H1 (cell line): ENCODE results near the gene ERICH6. TPM values are rescaled to one million over a fixed set of nuclear protein-coding genes. Genes with fewer than 3 reads are reported as not detected.
A peak's percentile ranks its signal among the peaks of the same experiment; 100 is the strongest.

Experiments
- CTCF ChIA-PET: fragments of 300-600 bp; sonication (Branson Sonifier 250); formaldehyde crosslinking; loops from one replicate; lab custom pipeline; 2021; ENCODE audit not compliant: partially characterized antibody; lab: Charles Lee
- POLR2A ChIA-PET: fragments of 300-600 bp; sonication (Branson Sonifier 250); formaldehyde crosslinking; loops from one replicate; lab custom pipeline; 2021; ENCODE audit warnings: inconsistent platforms; ENCODE audit not compliant: partially characterized antibody; lab: Charles Lee
- DNase-seq, 2 experiments: peaks; one replicate each; pipeline versions ENCODE4 v3.0.0 to v3.0.0-alpha.2; 2010 to 2022; ENCODE audit warnings: low spot score in 2 of 2, low read depth in 1 of 2, mixed read lengths in 1 of 2
- FAIRE-seq: peaks from 2 replicates; lab custom pipeline; 2011; peaks lifted over from hg19 to GRCh38; lab: Jason Lieb, UNC
- H2AFZ ChIP-seq: 2 replicates; pipeline ENCODE4 v1.8.1; 2012; ENCODE audit warnings: low read length, inconsistent platforms
- H2AK5ac ChIP-seq: 2 replicates; pipeline ENCODE4 v1.6.1; 2013; ENCODE audit warnings: low read depth, low read length
- H2BK120ac ChIP-seq: replicated peaks from 2 replicates; pipeline ENCODE3; 2013; ENCODE audit warnings: low read depth, low read length, inconsistent platforms
- H2BK12ac ChIP-seq: 2 replicates; pipeline ENCODE4 v1.6.1; 2013; ENCODE audit warnings: low read depth, low read length
- H2BK15ac ChIP-seq: 2 replicates; pipeline ENCODE4 v1.6.1; 2013; ENCODE audit warnings: low read length
- H2BK20ac ChIP-seq: 2 replicates; pipeline ENCODE4 v1.6.1; 2013; ENCODE audit warnings: low read length
- H2BK5ac ChIP-seq: 2 replicates; pipeline ENCODE4 v1.6.1; 2013; ENCODE audit warnings: low read depth, low read length
- H3K14ac ChIP-seq: 2 replicates; pipeline ENCODE4 v1.6.1; 2013; ENCODE audit warnings: inconsistent platforms; ENCODE audit not compliant: insufficient read length
- H3K18ac ChIP-seq: 2 replicates; pipeline ENCODE4 v1.6.1; 2013; ENCODE audit warnings: low read length; ENCODE audit errors: extremely low read depth
- H3K23ac ChIP-seq: 2 replicates; pipeline ENCODE4 v1.6.1; 2013; ENCODE audit warnings: inconsistent platforms; ENCODE audit not compliant: insufficient read length
- H3K23me2 ChIP-seq: 2 replicates; pipeline ENCODE4 v1.6.1; 2013; ENCODE audit warnings: low read depth, low read length
- H3K27ac ChIP-seq: 2 replicates; pipeline ENCODE4 v1.6.1; 2011; ENCODE audit warnings: low read depth, low read length, inconsistent platforms
- H3K27me3 ChIP-seq, 4 experiments: replicated peaks in 1 of 4; 1 replicate in 1 of 4; 2 replicates in 3 of 4; pipeline versions ENCODE4 v1.6.1 to v1.8.1; 2011 to 2013; ENCODE audit warnings: low read length in 3 of 4, mild to moderate bottlenecking in 3 of 4, inconsistent platforms in 2 of 4, mixed read lengths in 2 of 4, moderate library complexity in 1 of 4; ENCODE audit not compliant: control insufficient read depth in 3 of 4, insufficient read depth in 3 of 4; ENCODE audit errors: extremely low read depth in 1 of 4
- H3K36me3 ChIP-seq, 4 experiments: 2 replicates each; pipeline versions ENCODE4 v1.6.1 to v1.8.1; 2011 to 2013; ENCODE audit warnings: mild to moderate bottlenecking in 4 of 4, low read length in 3 of 4, moderate library complexity in 2 of 4, control low read depth in 1 of 4, inconsistent platforms in 1 of 4; ENCODE audit not compliant: insufficient read depth in 4 of 4, control insufficient read depth in 2 of 4
- H3K4ac ChIP-seq: replicated peaks from 2 replicates; pipeline ENCODE3; 2013; ENCODE audit warnings: low read length, low read depth, mixed read lengths, inconsistent platforms; ENCODE audit not compliant: insufficient read length
- H3K4me1 ChIP-seq, 4 experiments: replicated peaks in 1 of 4; 1 replicate in 1 of 4; 2 replicates in 3 of 4; pipeline versions ENCODE4 v1.6.1 to v1.8.1; 2011 to 2013; ENCODE audit warnings: low read length in 3 of 4, inconsistent platforms in 2 of 4, mixed read lengths in 1 of 4; ENCODE audit not compliant: insufficient read depth in 4 of 4, control insufficient read depth in 3 of 4
- H3K4me2 ChIP-seq, 2 experiments: 2 replicates each; pipeline versions ENCODE4 v1.6.1 to v1.8.1; 2011 to 2013; ENCODE audit warnings: low read depth in 2 of 2, low read length in 2 of 2, control low read depth in 1 of 2, inconsistent platforms in 1 of 2, mild to moderate bottlenecking in 1 of 2; ENCODE audit not compliant: insufficient read depth in 1 of 2
- H3K4me3 ChIP-seq, 4 experiments: fragments of 200-600, 300-600 bp in 1 of 4; sonication (generic), shearing (Covaris generic), sonication (Bioruptor Twin) in 1 of 4; 2 replicates each; pipeline versions ENCODE4 v1.5.1 to v1.8.1; 2011 to 2016; ENCODE audit warnings: low read length in 4 of 4, low read depth in 3 of 4, control low read depth in 2 of 4, inconsistent platforms in 2 of 4, mild to moderate bottlenecking in 2 of 4, mixed read lengths in 1 of 4, moderate library complexity in 1 of 4; ENCODE audit not compliant: insufficient read depth in 2 of 4; ENCODE audit errors: extremely low read depth in 1 of 4
- H3K56ac ChIP-seq: replicated peaks from 2 replicates; pipeline ENCODE3; 2013; ENCODE audit warnings: low read depth, mild to moderate bottlenecking, mixed read lengths, low read length, inconsistent platforms; ENCODE audit not compliant: insufficient read length
- H3K79me1 ChIP-seq: 2 replicates; pipeline ENCODE4 v1.6.1; 2013; ENCODE audit warnings: low read depth, low read length, control low read depth
- H3K79me2 ChIP-seq, 2 experiments: 2 replicates each; pipeline versions ENCODE4 v1.6.1 to v1.8.1; 2012 to 2013; ENCODE audit warnings: low read length in 2 of 2, mild to moderate bottlenecking in 2 of 2, inconsistent platforms in 1 of 2; ENCODE audit not compliant: insufficient read depth in 2 of 2, control insufficient read depth in 1 of 2
- H3K9ac ChIP-seq, 4 experiments: replicated peaks in 1 of 4; 1 replicate in 1 of 4; 2 replicates in 3 of 4; pipeline versions ENCODE4 v1.6.1 to v1.8.1; 2011 to 2013; ENCODE audit warnings: low read depth in 3 of 4, low read length in 3 of 4, control low read depth in 2 of 4, mild to moderate bottlenecking in 2 of 4, moderate library complexity in 2 of 4, inconsistent platforms in 1 of 4; ENCODE audit errors: extremely low read depth in 1 of 4
- H3K9me3 ChIP-seq, 2 experiments: 2 replicates each; pipeline versions ENCODE4 v1.6.1 to v1.8.1; 2012 to 2013; ENCODE audit warnings: mild to moderate bottlenecking in 2 of 2, moderate library complexity in 2 of 2, control low read depth in 1 of 2, inconsistent platforms in 1 of 2, low read depth in 1 of 2, low read length in 1 of 2, mixed read lengths in 1 of 2; ENCODE audit not compliant: insufficient read depth in 2 of 2
- H4K20me1 ChIP-seq, 2 experiments: replicated peaks in 1 of 2; 2 replicates each; pipeline versions ENCODE3 to v1.8.1; 2011 to 2013; ENCODE audit warnings: inconsistent platforms in 2 of 2, low read length in 2 of 2, mild to moderate bottlenecking in 1 of 2; ENCODE audit not compliant: insufficient read depth in 2 of 2, control insufficient read depth in 1 of 2
- H4K5ac ChIP-seq: 2 replicates; pipeline ENCODE4 v1.6.1; 2013; ENCODE audit warnings: low read length, low read depth, mixed read lengths, inconsistent platforms; ENCODE audit not compliant: insufficient read length
- H4K8ac ChIP-seq: 2 replicates; pipeline ENCODE4 v1.8.0; 2013; ENCODE audit warnings: mild to moderate bottlenecking, moderate library complexity, low read length, inconsistent platforms; ENCODE audit not compliant: insufficient read depth; ENCODE audit errors: extremely low read depth
- H4K91ac ChIP-seq: replicated peaks from 2 replicates; pipeline ENCODE3; 2013; ENCODE audit warnings: low read length, mixed read lengths, inconsistent platforms; ENCODE audit not compliant: insufficient read length
- BRCA1 ChIP-seq: IDR thresholded peaks from 2 replicates; pipeline ENCODE4 v1.6.1; 2012; ENCODE audit warnings: low read depth, low read length, improper control_type of control experiment
- EGR1 ChIP-seq: IDR thresholded peaks from 2 replicates; pipeline ENCODE4 v1.6.1; 2011; ENCODE audit warnings: low read depth, low read length, borderline replicate concordance
- GTF2F1 ChIP-seq: IDR thresholded peaks from 2 replicates; pipeline ENCODE4 v1.6.1; 2012; ENCODE audit warnings: low read depth, low read length, improper control_type of control experiment, borderline replicate concordance
- POLR2A ChIP-seq, 2 experiments: IDR thresholded peaks; 1 replicate in 1 of 2; 2 replicates in 1 of 2; pipeline ENCODE4 v1.6.1; 2011; ENCODE audit warnings: low read depth in 2 of 2, low read length in 2 of 2, mild to moderate bottlenecking in 2 of 2; ENCODE audit errors: control extremely low read depth in 1 of 2
- SIN3A ChIP-seq, 2 experiments: IDR thresholded peaks in 1 of 2; conservative IDR thresholded peaks in 1 of 2; 2 replicates each; pipeline ENCODE4 v1.6.1; 2011 to 2012; ENCODE audit warnings: low read length in 2 of 2, improper control_type of control experiment in 1 of 2, low read depth in 1 of 2, mild to moderate bottlenecking in 1 of 2
- SIX5 ChIP-seq: IDR thresholded peaks from 2 replicates; pipeline ENCODE4 v1.6.1; 2011; ENCODE audit warnings: mild to moderate bottlenecking, low read depth, low read length
- SUZ12 ChIP-seq: fragments of 200-600 bp; sonication (generic); IDR thresholded peaks from 2 replicates; pipeline ENCODE4 v1.6.1; 2012; ENCODE audit warnings: mild to moderate bottlenecking, inconsistent platforms, low read length, moderate library complexity, mixed read lengths
- TBP ChIP-seq: IDR thresholded peaks from 2 replicates; pipeline ENCODE4 v1.6.1; 2011; ENCODE audit warnings: low read depth, low read length, improper control_type of control experiment
- TCF12 ChIP-seq: IDR thresholded peaks from 2 replicates; pipeline ENCODE4 v1.6.1; 2011; ENCODE audit warnings: low read depth, mild to moderate bottlenecking, low read length
- WGBS, 2 experiments: shearing (Covaris generic) in 1 of 2; methylation state at CpG; one replicate each; pipeline versions ENCODE4 v1.1.6 to v1.1.7; 2013 to 2015; ENCODE audit warnings: low lambda C conversion rate in 2 of 2, mixed read lengths in 2 of 2, inconsistent platforms in 1 of 2, low coverage in 1 of 2, missing lambda C conversion rate in 1 of 2; ENCODE audit not compliant: insufficient replicate concordance in 2 of 2, insufficient coverage in 1 of 2, insufficient read length in 1 of 2; ENCODE audit errors: extremely low coverage in 1 of 2, missing lambda C conversion rate in 1 of 2; 5-methylcytosine and 5-hydroxymethylcytosine counted together
- polyA plus RNA-seq, 7 experiments: library from polyadenylated mRNA; depleted of rRNA in 3 of 7; stranded (reverse) in 5 of 7; unstranded in 2 of 7; fragments of >200 nt in 5 of 7; fragments of 200-250 nt in 2 of 7; gene quantifications; 1 replicate in 5 of 7; 2 replicates in 1 of 7; 4 replicates in 1 of 7; pipeline versions ENCODE4 v1.2.1 to v1.2.3, GENCODE V29; 2011 to 2013; ENCODE audit warnings: missing spikeins in 2 of 7, mixed read lengths in 2 of 7
- total RNA-seq: library from RNA; stranded (reverse); fragmentation: NEBNext Ultra II Directional; extraction: Animal tissue kit (Norgen Biotek cat#: 25700); gene quantifications from 2 replicates; pipeline ENCODE4 v1.2.1, GENCODE V29; 2021
- TF ChIP-seq, protein P1 (sequence below): IDR thresholded peaks from 2 replicates; pipeline ENCODE4 v1.6.1; 2012; ENCODE audit warnings: inconsistent platforms
- TF ChIP-seq, protein P2 (sequence below): IDR thresholded peaks from 2 replicates; pipeline ENCODE4 v1.6.1; 2011; ENCODE audit warnings: low read length, improper control_type of control experiment

ERICH6 gene
- total and polyA plus RNA-seq, 2 of the 8 experiments (the other 6 are each of a cell fraction or from before 2014, with no cell fraction given): not detected

DNA sequence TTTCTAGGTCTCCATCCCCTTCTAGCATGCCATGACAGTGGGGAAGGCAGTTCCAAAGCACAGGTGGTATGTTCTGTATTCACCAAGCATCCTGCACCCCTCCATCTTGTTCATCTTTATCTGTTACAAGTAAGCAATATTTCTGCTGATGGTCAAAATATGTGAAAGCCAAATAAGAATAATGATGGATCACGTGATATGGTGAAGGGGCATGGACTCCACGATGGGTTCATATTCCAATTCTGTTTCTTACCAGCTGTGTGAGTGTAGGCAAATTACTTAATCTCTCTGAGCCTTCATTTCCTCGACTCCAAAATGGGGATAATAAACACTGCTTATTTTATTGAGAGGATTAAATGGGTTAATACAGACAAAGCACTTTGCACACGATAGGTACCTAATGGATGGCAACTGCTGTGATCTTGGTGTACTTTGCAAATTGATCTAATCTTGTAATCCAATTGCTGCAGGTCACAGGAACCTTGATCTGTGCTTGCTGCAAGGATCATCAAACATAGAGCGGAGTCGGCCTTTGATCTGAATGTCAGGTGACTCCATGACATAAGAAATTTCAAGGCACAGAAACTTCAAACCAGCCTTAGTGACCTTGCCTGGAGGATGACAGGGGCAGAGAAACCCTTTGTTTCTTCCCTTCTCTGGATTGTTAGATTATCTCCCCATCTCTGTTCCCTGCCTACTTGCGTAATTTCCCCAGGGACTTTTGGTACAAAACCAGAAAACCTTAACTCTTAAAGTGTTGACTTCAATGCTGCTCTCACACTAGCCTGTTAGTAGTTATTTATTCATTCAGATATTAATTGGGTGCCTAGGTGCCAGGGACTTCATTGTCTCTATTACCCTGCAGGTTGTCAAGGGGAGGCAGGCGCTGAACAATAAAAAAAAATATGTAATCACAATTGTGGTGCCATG lies 33.4 kb upstream of the ERICH6 start:
- H4K91ac ChIP-seq: no peak overlapping the region
- CTCF ChIA-PET: interaction anchor here (1.0 to 1.8 kb wide), 4 partner anchors 10 to 95 kb away, joined by 3 to 8 read pairs (median 5); no protein-coding TSS in a partner anchor
- DNase-seq: no peak
- TF ChIP-seq BRCA1: no peak
- TF ChIP-seq TBP: no peak
- TF ChIP-seq EGR1: no peak
- TF ChIP-seq SIX5: no peak
- TF ChIP-seq POLR2A (IDR thresholded peaks at IDR 0.05; ENCODE audit: control extremely low read depth in 1 of 2, low read depth in 2 of 2, low read length in 2 of 2): no peak
- TF ChIP-seq SIN3A (conservative IDR thresholded peaks at IDR 0.05 in 1 of 2, IDR thresholded peaks at IDR 0.05 in 1 of 2; ENCODE audit: low read depth in 1 of 2, low read length in 2 of 2): no peak
- no peak for TF ChIP-seq TCF12
- TF ChIP-seq SUZ12: no peak
- TF ChIP-seq, protein P1, sequence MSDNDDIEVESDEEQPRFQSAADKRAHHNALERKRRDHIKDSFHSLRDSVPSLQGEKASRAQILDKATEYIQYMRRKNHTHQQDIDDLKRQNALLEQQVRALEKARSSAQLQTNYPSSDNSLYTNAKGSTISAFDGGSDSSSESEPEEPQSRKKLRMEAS: no peak
- no peak for TF ChIP-seq GTF2F1
- TF ChIP-seq, protein P2, sequence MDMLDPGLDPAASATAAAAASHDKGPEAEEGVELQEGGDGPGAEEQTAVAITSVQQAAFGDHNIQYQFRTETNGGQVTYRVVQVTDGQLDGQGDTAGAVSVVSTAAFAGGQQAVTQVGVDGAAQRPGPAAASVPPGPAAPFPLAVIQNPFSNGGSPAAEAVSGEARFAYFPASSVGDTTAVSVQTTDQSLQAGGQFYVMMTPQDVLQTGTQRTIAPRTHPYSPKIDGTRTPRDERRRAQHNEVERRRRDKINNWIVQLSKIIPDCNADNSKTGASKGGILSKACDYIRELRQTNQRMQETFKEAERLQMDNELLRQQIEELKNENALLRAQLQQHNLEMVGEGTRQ: no peak

More for the DNA sequence above, 33.4 kb upstream of the ERICH6 start:
- H3K4me3 ChIP-seq: no peak overlapping the region
- WGBS, 2 experiments: 93% methylated on average over 8 of the region's 8 CpGs; no CpG with 5 or more reads in 1 of the 2 experiments
- H3K4ac ChIP-seq: no peak overlapping the region
- no peak overlapping the region for H4K8ac ChIP-seq
- H3K9me3 ChIP-seq: no peaks in the 10 kb centered on the region
- H2BK120ac ChIP-seq: no peak overlapping the region
- POLR2A ChIA-PET: interaction anchor here (1.3 to 1.4 kb wide), 2 partner anchors 25 to 33 kb away, joined by 3 to 8 read pairs; partner anchors contain the start of genes ERICH6 and SIAH2
- no peak overlapping the region for H2BK5ac ChIP-seq
- peak overlapping the region; percentile 29; the same call in 1 of the 2 replicates for H2AK5ac ChIP-seq
- no peak overlapping the region for H3K27ac ChIP-seq
- no peak overlapping the region for H2BK15ac ChIP-seq
- no peak overlapping the region for H3K23ac ChIP-seq
- H2AFZ ChIP-seq: no peak overlapping the region
- no peak for FAIRE-seq
- H3K14ac ChIP-seq: no peak overlapping the region
- H3K4me2 ChIP-seq: no peak overlapping the region
- H3K36me3 ChIP-seq: no peaks in the 10 kb centered on the region
- H4K5ac ChIP-seq: no peak overlapping the region
- peaks cover 0 to 9% (median 4%) of the 10 kb centered on the region in 4 experiments; a peak in 5 of 7 replicates for H3K4me1 ChIP-seq
- H3K79me2 ChIP-seq: no peaks in the 10 kb centered on the region
- H3K56ac ChIP-seq: no peak overlapping the region
- no peak overlapping the region for H3K9ac ChIP-seq
- no peaks in the 10 kb centered on the region for H4K20me1 ChIP-seq
- H3K18ac ChIP-seq: no peak overlapping the region; the same call in 1 of the 2 replicates
- H2BK12ac ChIP-seq: peak overlapping the region; percentile 76; the same call in 1 of the 2 replicates
- H3K23me2 ChIP-seq: no peaks in the 10 kb centered on the region
- H3K27me3 ChIP-seq: no peaks in the 10 kb centered on the region
- no peaks in the 10 kb centered on the region for H3K79me1 ChIP-seq
- H2BK20ac ChIP-seq: no peak overlapping the region
